PFSK-1 (cell line): ENCODE data around the gene ATP7B.

ENCODE experiments used
- FOXP2 ChIP-seq: optimal IDR thresholded peaks from 2 replicates; pipeline ENCODE3; 2011; ENCODE audit warnings: borderline replicate concordance, control low read depth, inconsistent platforms; ENCODE audit not compliant: insufficient read depth; ENCODE audit errors: extremely low read length, extremely low read depth
- POLR2AphosphoS5 ChIP-seq: IDR thresholded peaks from 2 replicates; pipeline ENCODE4 v1.6.1; 2012; ENCODE audit warnings: low read depth, mild to moderate bottlenecking, control low read depth, low read length, moderate library complexity
- SIN3A ChIP-seq: IDR thresholded peaks from 2 replicates; pipeline ENCODE4 v1.6.1; 2012; ENCODE audit warnings: mild to moderate bottlenecking, low read length, moderate library complexity, borderline replicate concordance; ENCODE audit not compliant: insufficient read depth

DNA sequence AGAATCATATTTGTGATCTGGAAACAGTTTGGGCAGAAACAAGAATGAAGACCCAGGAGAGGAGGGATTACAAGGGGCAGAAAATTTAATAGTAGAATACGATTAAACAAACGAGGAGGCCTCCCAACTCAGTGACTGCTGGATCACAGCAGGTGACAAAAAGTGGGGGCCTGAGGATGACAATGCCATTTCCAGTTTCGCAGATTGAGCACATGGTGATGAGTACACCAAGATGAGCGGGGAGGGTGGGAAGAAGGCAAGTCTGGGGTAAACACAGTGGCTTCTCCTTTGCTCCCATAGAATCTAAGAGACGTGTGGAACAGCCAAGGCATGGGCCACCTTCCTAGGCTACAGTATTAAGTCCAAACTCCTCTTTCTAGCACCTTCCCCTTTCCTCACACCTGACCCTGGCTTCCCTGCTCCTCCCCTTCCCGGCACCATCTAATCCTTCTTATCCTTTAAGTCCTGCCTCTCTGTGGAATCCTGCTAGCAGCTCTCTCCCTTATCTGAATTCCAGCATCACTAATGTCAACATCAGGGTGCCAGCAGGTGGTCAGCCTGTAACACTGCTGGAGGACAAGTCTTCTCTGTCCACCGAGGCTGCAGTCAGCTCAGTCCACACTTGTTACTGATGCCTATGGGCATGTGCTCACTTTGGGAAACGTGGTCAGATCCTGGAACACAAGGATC, 13.5 kb downstream of the ATP7B start:
- TF ChIP-seq FOXP2 (no peak), POLR2AphosphoS5 (no peak), SIN3A (no peak)
